ENCODE measurements around the gene PIGT.

Gene PIGT

DNA sequence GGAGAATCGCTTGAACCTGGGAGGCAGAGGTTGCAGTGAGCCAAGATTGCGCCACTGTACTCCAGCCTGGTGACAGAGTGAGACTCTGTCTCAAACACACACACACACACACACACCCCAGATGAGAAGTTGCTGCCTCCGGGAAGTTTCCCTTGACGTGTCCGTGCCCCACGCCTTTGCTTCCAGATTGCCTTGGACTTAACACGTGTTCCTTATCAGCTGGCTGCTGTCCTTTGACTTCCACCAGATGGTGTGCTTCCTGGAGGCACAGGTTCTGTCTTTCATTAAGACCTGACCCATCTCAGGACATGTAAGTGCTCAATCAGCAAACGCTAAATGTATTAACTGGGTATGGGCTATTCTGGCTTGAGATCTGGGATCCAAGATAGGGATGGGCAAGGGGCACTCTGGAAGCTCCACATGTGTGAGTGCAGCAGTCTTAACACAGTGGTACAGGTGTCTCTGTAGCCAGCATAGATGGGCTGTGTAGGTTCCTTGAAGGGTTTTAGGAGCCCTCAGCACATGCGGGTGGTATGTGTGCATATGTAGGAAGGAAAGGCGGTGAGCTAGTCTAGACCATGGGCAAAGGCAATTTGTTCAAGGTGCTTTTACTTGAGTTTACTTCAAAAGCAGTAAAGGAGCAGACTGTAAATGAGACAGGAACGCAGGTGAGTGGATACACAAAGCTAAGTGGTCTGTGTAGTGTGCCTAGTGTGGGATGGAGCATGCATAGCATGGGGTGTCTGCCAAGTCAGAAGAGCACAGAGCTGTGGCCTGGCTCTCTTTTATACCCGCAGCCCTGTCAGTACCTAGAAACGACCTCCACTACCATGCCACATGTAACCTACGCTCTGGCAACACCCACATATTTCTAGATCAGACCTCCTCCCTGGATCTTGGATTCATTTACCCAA lies 11.6 kb downstream of the PIGT start:
- DNase-seq (ENCODE audit: low read depth) = no peak

- DNase-seq (ENCODE audit: low read depth) = no peak
Observed at GRCh38 chr20:45429618-45430017, 13.7 kb downstream of the PIGT start.

- no peak for DNase-seq (ENCODE audit: low read depth)
Observed at GRCh38 chr20:45432294-45432693, 16.4 kb downstream of the PIGT start.

GRCh38 chr20:45433316-45433715 lies 17.4 kb downstream of the PIGT start:
- DNase-seq (ENCODE audit: low read depth) = peak; percentile 58

DNA sequence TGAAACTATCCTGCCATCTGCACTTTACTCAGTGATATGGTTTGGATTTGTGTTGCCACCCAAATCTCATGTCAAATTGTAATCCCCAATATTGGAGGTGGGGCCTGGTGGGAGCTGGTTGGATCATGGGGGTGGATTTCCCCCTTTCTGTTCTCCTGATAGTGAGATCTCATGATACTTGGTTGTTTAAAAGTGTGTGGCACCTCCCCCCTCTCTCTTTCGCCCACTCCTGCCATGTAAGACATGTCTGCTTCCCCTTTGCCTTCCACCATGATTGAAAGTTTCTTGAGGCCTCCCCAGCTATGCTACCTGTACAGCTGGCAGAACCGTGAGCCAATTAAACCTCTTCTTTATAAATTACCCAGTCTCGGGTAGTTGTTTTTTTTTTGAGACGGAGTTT lies 18.0 kb downstream of the PIGT start:
- no peak for DNase-seq (ENCODE audit: low read depth)

DNA sequence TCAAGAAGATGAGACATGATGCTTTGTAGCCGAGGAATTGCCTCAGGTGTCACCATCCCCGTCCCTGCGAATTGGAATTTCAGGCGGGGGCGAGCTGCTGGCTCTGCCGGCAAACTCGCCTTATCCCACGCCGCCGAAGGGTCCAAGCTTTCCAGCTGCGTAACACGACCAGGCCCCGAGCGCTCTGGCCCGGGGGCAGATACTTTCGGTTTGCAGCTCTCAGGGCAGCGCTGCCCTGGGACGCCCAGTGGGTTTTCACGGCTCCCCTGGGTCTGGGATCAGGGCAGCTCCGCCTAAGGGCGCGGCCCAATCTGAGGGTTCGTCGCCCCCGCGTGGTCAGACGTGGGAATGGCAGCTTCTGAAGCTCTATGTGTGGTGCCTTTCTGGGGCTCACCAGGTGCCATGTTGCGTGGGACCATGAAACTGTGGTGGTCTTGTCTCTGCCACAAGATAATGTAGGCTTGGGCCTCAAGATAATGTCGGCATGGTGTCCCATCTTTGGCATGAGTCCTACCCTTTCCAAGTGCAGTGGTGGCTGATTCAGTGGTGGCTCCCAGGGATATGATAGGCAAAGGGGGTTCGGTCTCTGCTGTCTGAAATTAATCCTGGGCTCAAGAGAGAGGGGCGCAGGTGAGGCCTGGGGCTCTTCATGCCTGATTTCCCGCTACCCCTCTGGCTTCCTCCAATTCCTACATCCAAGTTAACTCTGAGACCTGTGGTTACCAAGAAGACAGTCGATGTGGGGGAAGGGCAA lies 21.0 kb downstream of the PIGT start:
- DNase-seq (ENCODE audit: low read depth) = peak; percentile 17

DNA sequence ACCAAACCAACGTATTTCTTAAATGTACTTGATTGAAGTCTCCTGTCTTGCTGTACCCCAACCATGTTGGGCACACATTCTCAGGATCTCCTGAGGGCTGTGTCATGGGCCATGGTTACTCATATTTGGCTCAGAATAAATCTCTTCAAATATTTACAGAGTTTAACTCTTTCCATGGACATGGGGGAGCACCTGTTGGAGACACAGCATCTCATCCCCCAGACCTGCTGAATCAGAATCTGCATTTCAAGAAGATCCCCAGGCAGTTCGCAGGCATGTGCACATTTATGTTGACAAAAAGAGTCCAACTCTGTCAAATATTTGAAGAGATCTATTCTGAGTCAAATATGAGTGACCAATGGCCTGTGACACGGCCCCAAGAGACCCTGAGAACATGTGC lies 24.5 kb downstream of the PIGT start:
- no peak for DNase-seq (ENCODE audit: low read depth)

DNA sequence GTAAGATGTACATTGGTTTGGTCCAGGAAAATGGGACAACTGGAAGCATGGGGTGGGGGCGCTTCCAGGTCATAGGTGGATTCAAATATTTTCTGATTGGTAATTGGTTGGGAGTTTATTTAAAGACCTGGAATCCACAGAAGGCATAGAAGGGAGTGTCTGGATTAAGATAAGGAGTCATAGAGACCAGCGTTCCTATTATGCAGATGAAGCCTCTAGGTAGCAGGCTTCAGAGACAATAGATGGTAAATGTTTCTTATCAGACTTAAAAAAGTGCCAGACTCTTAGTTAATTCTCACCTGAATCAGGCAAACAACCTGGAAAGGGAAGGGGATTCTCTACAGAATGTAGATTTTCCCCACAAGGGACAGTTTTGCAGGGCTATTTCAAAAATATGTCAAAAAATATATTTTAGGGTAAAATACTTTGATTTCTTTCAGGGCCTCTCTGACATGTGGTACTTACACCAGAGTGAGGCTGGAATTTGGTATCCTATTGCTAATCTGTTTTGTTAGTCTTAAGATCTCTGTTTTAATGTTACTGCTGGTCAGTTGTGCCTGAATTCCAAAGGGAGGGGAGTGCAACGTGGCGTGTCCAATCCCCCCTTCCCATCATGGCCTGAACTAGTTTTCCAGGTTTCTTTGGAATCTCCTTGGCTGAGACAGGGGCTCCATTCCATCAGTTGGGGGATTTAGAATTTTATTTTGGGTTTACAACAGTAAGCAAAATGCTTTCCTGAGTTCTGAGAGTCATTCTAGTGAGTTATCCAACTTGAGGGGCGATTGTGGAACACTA lies 25.1 kb downstream of the PIGT start:
- DNase-seq (ENCODE audit: low read depth) = no peak

- DNase-seq (ENCODE audit: low read depth) = no peak
Observed at GRCh38 chr20:45441746-45442145, 25.8 kb downstream of the PIGT start.

DNA sequence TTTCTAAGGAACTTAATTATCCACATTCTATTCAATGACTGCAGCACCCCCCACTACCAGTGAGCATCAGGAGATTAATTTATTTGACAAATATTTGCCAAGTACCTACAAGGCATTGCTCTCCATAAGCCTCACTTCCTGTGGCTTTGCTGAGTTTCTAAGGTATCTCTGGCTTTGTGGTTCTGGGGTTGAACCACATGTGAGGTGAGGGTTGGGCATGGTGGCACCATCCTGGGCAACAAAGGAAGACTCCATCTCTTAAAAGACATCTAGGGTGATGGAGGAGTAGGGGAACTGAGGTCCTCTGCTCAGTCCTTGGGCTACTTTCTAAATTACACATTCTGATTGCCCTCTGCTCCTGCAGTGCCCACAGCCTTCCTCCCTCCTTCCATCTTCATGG lies 28.1 kb downstream of the PIGT start:
- no peak for DNase-seq (ENCODE audit: low read depth)

DNA sequence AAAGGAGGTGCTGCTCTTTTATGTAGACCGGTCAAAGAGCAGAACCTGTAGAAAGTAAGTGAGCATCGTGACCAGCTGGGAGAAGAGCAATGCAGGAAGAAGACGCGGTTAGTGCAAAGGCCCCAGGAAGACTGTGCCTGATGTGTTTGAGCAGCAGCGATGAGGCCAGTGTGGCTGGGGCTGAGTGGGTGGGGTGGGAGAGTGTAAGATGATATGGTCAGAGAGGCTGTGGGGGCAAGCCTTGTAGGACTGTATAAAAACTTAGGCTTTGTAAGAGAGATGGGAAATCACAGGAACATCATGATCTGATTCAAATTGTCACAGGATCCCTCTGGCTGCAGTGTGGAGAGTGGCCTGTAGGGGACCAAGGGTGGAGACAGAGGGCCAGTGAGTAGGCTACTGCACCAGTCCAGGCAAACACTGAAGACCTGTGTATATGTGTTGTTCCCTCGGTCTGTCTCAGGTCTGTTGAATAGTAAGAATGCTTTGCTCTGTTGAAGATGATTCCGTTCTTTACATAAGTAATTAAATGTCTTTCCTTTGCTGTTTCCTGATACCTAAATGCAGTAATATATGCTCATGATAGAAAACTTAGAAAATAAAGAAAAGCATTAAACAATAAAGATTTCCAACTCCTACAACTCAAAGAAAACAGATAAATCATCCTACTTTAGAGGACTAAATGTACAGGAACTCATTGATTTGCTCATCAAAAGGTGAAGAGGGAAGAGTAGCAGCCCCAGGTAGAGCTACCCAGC lies 30.0 kb downstream of the PIGT start:
- DNase-seq (ENCODE audit: low read depth) = no peak

- no peak for DNase-seq (ENCODE audit: low read depth)
Observed at GRCh38 chr20:45448270-45448669, 32.3 kb downstream of the PIGT start.

GRCh38 chr20:45449528-45449927 lies 33.6 kb downstream of the PIGT start:
- DNase-seq (ENCODE audit: low read depth) = no peak

GRCh38 chr20:45450097-45450818 lies 34.3 kb downstream of the PIGT start:
- no peak for DNase-seq (ENCODE audit: low read depth)

GRCh38 chr20:45452238-45452637 lies 36.3 kb downstream of the PIGT start:
- no peak for DNase-seq (ENCODE audit: low read depth)

GRCh38 chr20:45452772-45453691 lies 37.1 kb downstream of the PIGT start:
- DNase-seq (ENCODE audit: low read depth) = no peak

- DNase-seq (ENCODE audit: low read depth) = no peak
Observed at GRCh38 chr20:45456632-45457031, 40.7 kb downstream of the PIGT start.

DNA sequence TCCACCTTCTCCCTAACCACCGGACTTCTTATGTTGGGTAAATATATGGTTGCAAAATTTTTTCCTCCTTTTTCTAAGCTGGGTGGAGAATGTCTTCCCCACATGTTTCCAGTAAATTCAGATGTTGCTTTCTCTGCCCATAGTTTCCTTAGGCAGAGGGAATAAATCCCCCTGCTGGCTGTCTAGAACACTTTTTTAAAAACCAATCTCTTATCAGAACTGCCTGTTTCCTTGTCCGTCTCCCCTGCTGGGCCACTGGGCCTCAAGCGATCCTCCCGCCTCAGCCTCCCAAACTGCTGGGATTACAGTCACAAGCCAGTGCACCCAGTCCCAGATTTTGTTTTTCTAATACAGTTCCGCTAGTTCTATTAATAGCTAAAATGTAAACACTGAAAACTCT lies 43.7 kb downstream of the PIGT start:
- DNase-seq (ENCODE audit: low read depth) = no peak

DNA sequence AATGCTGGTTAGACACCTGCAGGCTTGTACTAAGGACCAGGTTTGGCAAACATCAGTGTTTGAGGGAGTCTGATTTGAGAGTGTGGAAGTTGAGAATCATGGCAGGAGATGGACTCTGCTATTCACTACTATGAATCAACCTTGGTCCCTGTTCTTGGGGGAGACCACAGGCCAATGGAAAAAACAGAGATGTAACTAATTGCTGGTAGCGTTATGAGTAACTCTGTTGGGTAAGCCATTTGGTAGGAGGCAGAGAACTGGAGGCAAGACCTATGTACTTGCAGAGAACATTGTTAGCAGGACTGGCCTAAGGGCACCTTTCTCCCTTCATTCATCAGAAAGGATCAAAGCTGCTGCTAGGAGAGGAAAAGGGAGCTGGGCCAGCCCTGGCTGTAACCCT lies 45.3 kb downstream of the PIGT start:
- no peak for DNase-seq (ENCODE audit: low read depth)

Measured in GM04503 (cell line).